ENCODE data around the gene GFI1. TPM values are rescaled to one million over a fixed set of nuclear protein-coding genes. Genes with fewer than 3 reads are reported as not detected.

Gene GFI1
- polyA plus RNA-seq, 1 of the 3 experiments (the other 2 are of a cell fraction) = 0.18 TPM

- Histone ChIP-seq H3K36me3 (replicated peaks in 1 of 2; ENCODE audit: control insufficient read depth in 1 of 2, insufficient read depth in 2 of 2, low read length in 1 of 2) (no peaks in the 10 kb centered on the region), H3K4me2 (no peak overlapping the region), H3K27me3 (ENCODE audit: insufficient read depth) (no peaks in the 10 kb centered on the region), H3K9me2 (no peaks in the 10 kb centered on the region), H3K4me3 (ENCODE audit: low read depth in 2 of 2, low read length in 1 of 2) (no peak overlapping the region), H3K4me1 (ENCODE audit: control insufficient read depth in 1 of 2, insufficient read depth in 2 of 2, low read depth in 1 of 2, low read length in 1 of 2) (no peaks in the 10 kb centered on the region), H2AFZ (ENCODE audit: low read depth) (no peak overlapping the region), H3K9me3 (no peaks in the 10 kb centered on the region), H3F3A (replicated peaks; ENCODE audit: insufficient read depth) (no peaks in the 10 kb centered on the region), H4K20me1 (ENCODE audit: insufficient read depth) (no peaks in the 10 kb centered on the region), H3K9ac (no peak overlapping the region), H3K79me2 (ENCODE audit: insufficient read depth) (no peaks in the 10 kb centered on the region), H3K27ac (ENCODE audit: low read depth in 2 of 2, low read length in 1 of 2) (no peak overlapping the region)
- 76% methylated on average over 32 of the region's 32 CpGs for WGBS (ENCODE audit: low lambda C conversion rate)
- POLR2A ChIA-PET = no interaction called here
- TF ChIP-seq JUND (IDR thresholded peaks at IDR 0.05) = no peak
- TF ChIP-seq USF2 (IDR thresholded peaks at IDR 0.05; ENCODE audit: borderline replicate concordance, low read depth, low read length) = no peak
- TF ChIP-seq POLR2AphosphoS5 (IDR thresholded peaks at IDR 0.05; ENCODE audit: low read depth, low read length) = no peak
- TF ChIP-seq, protein P1, sequence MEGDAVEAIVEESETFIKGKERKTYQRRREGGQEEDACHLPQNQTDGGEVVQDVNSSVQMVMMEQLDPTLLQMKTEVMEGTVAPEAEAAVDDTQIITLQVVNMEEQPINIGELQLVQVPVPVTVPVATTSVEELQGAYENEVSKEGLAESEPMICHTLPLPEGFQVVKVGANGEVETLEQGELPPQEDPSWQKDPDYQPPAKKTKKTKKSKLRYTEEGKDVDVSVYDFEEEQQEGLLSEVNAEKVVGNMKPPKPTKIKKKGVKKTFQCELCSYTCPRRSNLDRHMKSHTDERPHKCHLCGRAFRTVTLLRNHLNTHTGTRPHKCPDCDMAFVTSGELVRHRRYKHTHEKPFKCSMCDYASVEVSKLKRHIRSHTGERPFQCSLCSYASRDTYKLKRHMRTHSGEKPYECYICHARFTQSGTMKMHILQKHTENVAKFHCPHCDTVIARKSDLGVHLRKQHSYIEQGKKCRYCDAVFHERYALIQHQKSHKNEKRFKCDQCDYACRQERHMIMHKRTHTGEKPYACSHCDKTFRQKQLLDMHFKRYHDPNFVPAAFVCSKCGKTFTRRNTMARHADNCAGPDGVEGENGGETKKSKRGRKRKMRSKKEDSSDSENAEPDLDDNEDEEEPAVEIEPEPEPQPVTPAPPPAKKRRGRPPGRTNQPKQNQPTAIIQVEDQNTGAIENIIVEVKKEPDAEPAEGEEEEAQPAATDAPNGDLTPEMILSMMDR (IDR thresholded peaks at IDR 0.05) = no peak
- no peak for TF ChIP-seq YY1 (IDR thresholded peaks at IDR 0.05; ENCODE audit: low read depth)
- TF ChIP-seq REST (IDR thresholded peaks at IDR 0.05; ENCODE audit: low read depth, low read length) = no peak
- no peak for TF ChIP-seq RXRA (IDR thresholded peaks at IDR 0.05; ENCODE audit: borderline replicate concordance, low read depth)
- no peak for DNase-seq
- CTCF ChIA-PET = interaction anchor here (1.0 kb wide), 1 partner anchor 131 kb away, joined by 3 read pairs; no protein-coding TSS in a partner anchor
Observed at GRCh38 chr1:92441697-92442342, 44.9 kb downstream of the GFI1 start.

DNA sequence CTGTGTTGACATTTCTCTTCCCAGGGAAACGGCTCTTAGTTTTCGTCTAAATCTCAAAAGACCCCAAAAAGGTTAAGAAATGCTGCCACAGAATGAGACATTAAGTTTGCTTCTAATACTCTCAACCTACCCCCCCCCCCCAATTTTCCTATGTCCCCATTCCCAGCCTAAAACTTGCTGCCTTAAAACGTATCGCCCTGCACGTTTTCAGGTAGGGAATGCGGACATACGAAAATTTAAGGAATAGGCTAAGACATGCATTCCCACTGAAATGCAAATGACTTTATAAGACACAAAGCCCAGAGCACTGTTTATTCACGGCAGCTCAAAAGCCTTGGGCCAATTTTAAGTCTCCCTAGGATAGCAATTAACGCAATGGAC lies 45.4 kb downstream of the GFI1 start:
- CTCF ChIA-PET = no interaction called here
- WGBS (ENCODE audit: low lambda C conversion rate) = 91% methylated on average over 9 of the region's 9 CpGs
- POLR2A ChIA-PET = no interaction called here

More for the DNA sequence above, 45.4 kb downstream of the GFI1 start:
- Histone ChIP-seq H3K27me3 (ENCODE audit: insufficient read depth) (no peaks in the 10 kb centered on the region), H3K4me2 (no peak overlapping the region), H3K27ac (ENCODE audit: low read depth in 2 of 2, low read length in 1 of 2) (no peak overlapping the region), H3K4me3 (ENCODE audit: low read depth in 2 of 2, low read length in 1 of 2) (no peak overlapping the region), H3F3A (replicated peaks; ENCODE audit: insufficient read depth) (no peaks in the 10 kb centered on the region), H3K9ac (no peak overlapping the region), H2AFZ (ENCODE audit: low read depth) (no peak overlapping the region), H3K9me3 (no peaks in the 10 kb centered on the region), H3K36me3 (replicated peaks in 1 of 2; ENCODE audit: control insufficient read depth in 1 of 2, insufficient read depth in 2 of 2, low read length in 1 of 2) (no peaks in the 10 kb centered on the region), H3K4me1 (ENCODE audit: control insufficient read depth in 1 of 2, insufficient read depth in 2 of 2, low read depth in 1 of 2, low read length in 1 of 2) (no peaks in the 10 kb centered on the region), H3K79me2 (ENCODE audit: insufficient read depth) (no peaks in the 10 kb centered on the region), H3K9me2 (no peaks in the 10 kb centered on the region), H4K20me1 (ENCODE audit: insufficient read depth) (no peaks in the 10 kb centered on the region)
- no peak for TF ChIP-seq NRF1 (IDR thresholded peaks at IDR 0.05; ENCODE audit: low read depth, low read length)
- no peak for TF ChIP-seq MXI1 (IDR thresholded peaks at IDR 0.05; ENCODE audit: low read depth, low read length)
- TF ChIP-seq YY1 (IDR thresholded peaks at IDR 0.05; ENCODE audit: low read depth) = no peak
- no peak for TF ChIP-seq TCF12 (IDR thresholded peaks at IDR 0.05)
- no peak for TF ChIP-seq POLR2AphosphoS5 (IDR thresholded peaks at IDR 0.05; ENCODE audit: low read depth, low read length)
- no peak for TF ChIP-seq GATA2 (CRISPR knock-in tag; IDR thresholded peaks at IDR 0.05)
- TF ChIP-seq GABPA (IDR thresholded peaks at IDR 0.05; ENCODE audit: low read depth) = no peak
- no peak for TF ChIP-seq USF1 (IDR thresholded peaks at IDR 0.05; ENCODE audit: borderline replicate concordance, low read depth)
- TF ChIP-seq TAF1 (IDR thresholded peaks at IDR 0.05; ENCODE audit: borderline replicate concordance, low read depth, low read length) = no peak
- no peak for TF ChIP-seq USF2 (IDR thresholded peaks at IDR 0.05; ENCODE audit: borderline replicate concordance, low read depth, low read length)
- no peak for DNase-seq
